K562 (cell line): Measurements from ENCODE around the gene PTPRC.

Experiments used
- CHCHD3 ChIP-seq: fragments of 250-450 bp; sonication (Bioruptor Pico); IDR thresholded peaks from 2 replicates; pipeline ENCODE4 v2.1.2; 2022; ENCODE audit warnings: mild to moderate bottlenecking
- CHD4 ChIP-seq: fragments of 200-600 bp; sonication (generic); IDR thresholded peaks from 3 replicates; pipeline ENCODE4 v1.6.1; 2012; ENCODE audit warnings: low read depth, mild to moderate bottlenecking, mixed read lengths, low read length, inconsistent platforms; ENCODE audit not compliant: insufficient read depth, insufficient replicate concordance, poor library complexity, severe bottlenecking
- EZH2 ChIP-seq: IDR thresholded peaks from 2 replicates; pipeline ENCODE4 v1.6.1; 2012; ENCODE audit warnings: low read depth, mild to moderate bottlenecking, inconsistent platforms, low read length, borderline replicate concordance
- ZNF76 ChIP-seq: fragments of 250-450 bp; sonication (Bioruptor Pico); IDR thresholded peaks from 2 replicates; pipeline ENCODE4 v1.4.0; 2020; ENCODE audit warnings: mild to moderate bottlenecking, moderate library complexity, borderline replicate concordance
- TF ChIP-seq, protein P1 (sequence below), 3 experiments: fragments of 200-800 bp in 1 of 3; fragments of 250-450 bp in 1 of 3; fragments of 450-650 bp in 1 of 3; sonication (Bioruptor Pico) in 1 of 3; sonication (Bioruptor generic) in 1 of 3; formaldehyde crosslinking in 1 of 3; IDR thresholded peaks; 2 replicates each; pipeline versions ENCODE4 v1.6.1 to v1.8.0; 2016 to 2022; ENCODE audit warnings: mild to moderate bottlenecking in 2 of 3, missing genetic modification characterization in 2 of 3, missing compliant biosample characterization in 1 of 3, moderate library complexity in 1 of 3
- TF ChIP-seq, protein P2 (sequence below), 3 experiments: IDR thresholded peaks in 2 of 3; conservative IDR thresholded peaks in 1 of 3; 2 replicates each; pipeline ENCODE4 v1.5.1; 2011 to 2012; ENCODE audit warnings: low read length in 3 of 3, mild to moderate bottlenecking in 3 of 3, control low read depth in 2 of 3, improper control_type of control experiment in 1 of 3, inconsistent platforms in 1 of 3, low read depth in 1 of 3, mixed read lengths in 1 of 3, moderate library complexity in 1 of 3; ENCODE audit not compliant: insufficient read depth in 2 of 3
- TF ChIP-seq, protein P3 (sequence below), 2 experiments: IDR thresholded peaks in 1 of 2; conservative IDR thresholded peaks in 1 of 2; 2 replicates each; pipeline ENCODE4 v1.6.1; 2016; ENCODE audit warnings: low read depth in 2 of 2, mild to moderate bottlenecking in 1 of 2, missing compliant biosample characterization in 1 of 2, missing genetic modification characterization in 1 of 2, moderate library complexity in 1 of 2
- TF ChIP-seq, protein P4 (sequence below): sonication (generic); formaldehyde crosslinking; IDR thresholded peaks from 2 replicates; pipeline ENCODE4 v1.8.0; 2022; ENCODE audit warnings: mild to moderate bottlenecking, missing genetic modification reagents

DNA sequence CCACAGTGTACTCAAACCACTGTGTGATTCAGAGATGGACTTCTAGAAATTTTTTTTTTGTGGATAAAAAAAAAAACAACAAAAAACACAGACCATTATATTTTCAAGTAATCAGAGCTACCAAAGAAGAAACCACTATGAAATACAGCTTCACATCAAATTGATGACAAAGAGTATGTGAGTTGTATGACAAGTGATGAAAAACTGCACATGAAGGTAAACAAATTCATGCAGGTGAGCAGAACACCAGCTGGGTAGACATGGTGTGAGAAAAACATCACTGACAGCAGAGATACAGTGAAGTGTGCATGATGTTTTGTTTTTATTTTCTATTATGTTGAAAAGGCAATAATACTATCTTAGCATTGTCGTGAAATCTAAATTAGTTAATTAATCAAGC, 8.0 kb upstream of the PTPRC start:
- TF ChIP-seq ZNF76 (CRISPR knock-in tag), result no peak
- TF ChIP-seq EZH2, result no peak
- TF ChIP-seq, protein P1, sequence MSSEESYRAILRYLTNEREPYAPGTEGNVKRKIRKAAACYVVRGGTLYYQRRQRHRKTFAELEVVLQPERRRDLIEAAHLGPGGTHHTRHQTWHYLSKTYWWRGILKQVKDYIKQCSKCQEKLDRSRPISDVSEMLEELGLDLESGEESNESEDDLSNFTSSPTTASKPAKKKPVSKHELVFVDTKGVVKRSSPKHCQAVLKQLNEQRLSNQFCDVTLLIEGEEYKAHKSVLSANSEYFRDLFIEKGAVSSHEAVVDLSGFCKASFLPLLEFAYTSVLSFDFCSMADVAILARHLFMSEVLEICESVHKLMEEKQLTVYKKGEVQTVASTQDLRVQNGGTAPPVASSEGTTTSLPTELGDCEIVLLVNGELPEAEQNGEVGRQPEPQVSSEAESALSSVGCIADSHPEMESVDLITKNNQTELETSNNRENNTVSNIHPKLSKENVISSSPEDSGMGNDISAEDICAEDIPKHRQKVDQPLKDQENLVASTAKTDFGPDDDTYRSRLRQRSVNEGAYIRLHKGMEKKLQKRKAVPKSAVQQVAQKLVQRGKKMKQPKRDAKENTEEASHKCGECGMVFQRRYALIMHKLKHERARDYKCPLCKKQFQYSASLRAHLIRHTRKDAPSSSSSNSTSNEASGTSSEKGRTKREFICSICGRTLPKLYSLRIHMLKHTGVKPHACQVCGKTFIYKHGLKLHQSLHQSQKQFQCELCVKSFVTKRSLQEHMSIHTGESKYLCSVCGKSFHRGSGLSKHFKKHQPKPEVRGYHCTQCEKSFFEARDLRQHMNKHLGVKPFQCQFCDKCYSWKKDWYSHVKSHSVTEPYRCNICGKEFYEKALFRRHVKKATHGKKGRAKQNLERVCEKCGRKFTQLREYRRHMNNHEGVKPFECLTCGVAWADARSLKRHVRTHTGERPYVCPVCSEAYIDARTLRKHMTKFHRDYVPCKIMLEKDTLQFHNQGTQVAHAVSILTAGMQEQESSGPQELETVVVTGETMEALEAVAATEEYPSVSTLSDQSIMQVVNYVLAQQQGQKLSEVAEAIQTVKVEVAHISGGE (CRISPR knock-in tag; IDR thresholded peaks at IDR 0.05), result no peak
- no peak for TF ChIP-seq CHD4
- TF ChIP-seq, protein P2, sequence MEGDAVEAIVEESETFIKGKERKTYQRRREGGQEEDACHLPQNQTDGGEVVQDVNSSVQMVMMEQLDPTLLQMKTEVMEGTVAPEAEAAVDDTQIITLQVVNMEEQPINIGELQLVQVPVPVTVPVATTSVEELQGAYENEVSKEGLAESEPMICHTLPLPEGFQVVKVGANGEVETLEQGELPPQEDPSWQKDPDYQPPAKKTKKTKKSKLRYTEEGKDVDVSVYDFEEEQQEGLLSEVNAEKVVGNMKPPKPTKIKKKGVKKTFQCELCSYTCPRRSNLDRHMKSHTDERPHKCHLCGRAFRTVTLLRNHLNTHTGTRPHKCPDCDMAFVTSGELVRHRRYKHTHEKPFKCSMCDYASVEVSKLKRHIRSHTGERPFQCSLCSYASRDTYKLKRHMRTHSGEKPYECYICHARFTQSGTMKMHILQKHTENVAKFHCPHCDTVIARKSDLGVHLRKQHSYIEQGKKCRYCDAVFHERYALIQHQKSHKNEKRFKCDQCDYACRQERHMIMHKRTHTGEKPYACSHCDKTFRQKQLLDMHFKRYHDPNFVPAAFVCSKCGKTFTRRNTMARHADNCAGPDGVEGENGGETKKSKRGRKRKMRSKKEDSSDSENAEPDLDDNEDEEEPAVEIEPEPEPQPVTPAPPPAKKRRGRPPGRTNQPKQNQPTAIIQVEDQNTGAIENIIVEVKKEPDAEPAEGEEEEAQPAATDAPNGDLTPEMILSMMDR (IDR thresholded peaks at IDR 0.05 in 2 of 3, conservative IDR thresholded peaks at IDR 0.05 in 1 of 3; ENCODE audit: insufficient read depth in 2 of 3, low read depth in 1 of 3, low read length in 3 of 3), result no peak
- TF ChIP-seq, protein P3, sequence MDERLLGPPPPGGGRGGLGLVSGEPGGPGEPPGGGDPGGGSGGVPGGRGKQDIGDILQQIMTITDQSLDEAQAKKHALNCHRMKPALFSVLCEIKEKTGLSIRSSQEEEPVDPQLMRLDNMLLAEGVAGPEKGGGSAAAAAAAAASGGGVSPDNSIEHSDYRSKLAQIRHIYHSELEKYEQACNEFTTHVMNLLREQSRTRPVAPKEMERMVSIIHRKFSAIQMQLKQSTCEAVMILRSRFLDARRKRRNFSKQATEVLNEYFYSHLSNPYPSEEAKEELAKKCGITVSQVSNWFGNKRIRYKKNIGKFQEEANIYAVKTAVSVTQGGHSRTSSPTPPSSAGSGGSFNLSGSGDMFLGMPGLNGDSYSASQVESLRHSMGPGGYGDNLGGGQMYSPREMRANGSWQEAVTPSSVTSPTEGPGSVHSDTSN (CRISPR knock-in tag; IDR thresholded peaks at IDR 0.05; ENCODE audit: low read depth), result no peak
- TF ChIP-seq, protein P3 (tag; conservative IDR thresholded peaks at IDR 0.05; ENCODE audit: low read depth), result no peak
- TF ChIP-seq CHCHD3 (CRISPR knock-in tag), result no peak
- TF ChIP-seq, protein P4, sequence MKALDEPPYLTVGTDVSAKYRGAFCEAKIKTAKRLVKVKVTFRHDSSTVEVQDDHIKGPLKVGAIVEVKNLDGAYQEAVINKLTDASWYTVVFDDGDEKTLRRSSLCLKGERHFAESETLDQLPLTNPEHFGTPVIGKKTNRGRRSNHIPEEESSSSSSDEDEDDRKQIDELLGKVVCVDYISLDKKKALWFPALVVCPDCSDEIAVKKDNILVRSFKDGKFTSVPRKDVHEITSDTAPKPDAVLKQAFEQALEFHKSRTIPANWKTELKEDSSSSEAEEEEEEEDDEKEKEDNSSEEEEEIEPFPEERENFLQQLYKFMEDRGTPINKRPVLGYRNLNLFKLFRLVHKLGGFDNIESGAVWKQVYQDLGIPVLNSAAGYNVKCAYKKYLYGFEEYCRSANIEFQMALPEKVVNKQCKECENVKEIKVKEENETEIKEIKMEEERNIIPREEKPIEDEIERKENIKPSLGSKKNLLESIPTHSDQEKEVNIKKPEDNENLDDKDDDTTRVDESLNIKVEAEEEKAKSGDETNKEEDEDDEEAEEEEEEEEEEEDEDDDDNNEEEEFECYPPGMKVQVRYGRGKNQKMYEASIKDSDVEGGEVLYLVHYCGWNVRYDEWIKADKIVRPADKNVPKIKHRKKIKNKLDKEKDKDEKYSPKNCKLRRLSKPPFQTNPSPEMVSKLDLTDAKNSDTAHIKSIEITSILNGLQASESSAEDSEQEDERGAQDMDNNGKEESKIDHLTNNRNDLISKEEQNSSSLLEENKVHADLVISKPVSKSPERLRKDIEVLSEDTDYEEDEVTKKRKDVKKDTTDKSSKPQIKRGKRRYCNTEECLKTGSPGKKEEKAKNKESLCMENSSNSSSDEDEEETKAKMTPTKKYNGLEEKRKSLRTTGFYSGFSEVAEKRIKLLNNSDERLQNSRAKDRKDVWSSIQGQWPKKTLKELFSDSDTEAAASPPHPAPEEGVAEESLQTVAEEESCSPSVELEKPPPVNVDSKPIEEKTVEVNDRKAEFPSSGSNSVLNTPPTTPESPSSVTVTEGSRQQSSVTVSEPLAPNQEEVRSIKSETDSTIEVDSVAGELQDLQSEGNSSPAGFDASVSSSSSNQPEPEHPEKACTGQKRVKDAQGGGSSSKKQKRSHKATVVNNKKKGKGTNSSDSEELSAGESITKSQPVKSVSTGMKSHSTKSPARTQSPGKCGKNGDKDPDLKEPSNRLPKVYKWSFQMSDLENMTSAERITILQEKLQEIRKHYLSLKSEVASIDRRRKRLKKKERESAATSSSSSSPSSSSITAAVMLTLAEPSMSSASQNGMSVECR (CRISPR knock-in tag), result no peak
